ENCODE results near the gene S100A12. TPM values are rescaled to one million over a fixed set of nuclear protein-coding genes. Genes with fewer than 3 reads are reported as not detected.

Gene S100A12
- total RNA-seq, 4 donors from 2014 or later: 2.0 TPM; not detected in 3

GRCh38 chr1:153346077-153346723 is 29.2 kb downstream of the S100A12 start:
- no peak for DNase-seq (ENCODE audit: low spot score in 2 of 2)

GRCh38 chr1:153345187-153346076 is 30.0 kb downstream of the S100A12 start:
- TF ChIP-seq POLR2A (IDR thresholded peaks at IDR 0.05) (no peak), CTCF (IDR thresholded peaks at IDR 0.05) (no peak)
- DNase-seq (ENCODE audit: low spot score in 2 of 2): peak in 1 of 2 donors; percentile 73
- H3K4me3 ChIP-seq (ENCODE audit: low read depth, poor library complexity, severe bottlenecking): no peak overlapping the region
- WGBS, 2 donors: 82 to 89% methylated on average over 14 of the region's 14 CpGs
- intact Hi-C loops (cut with DNase I; ENCODE audit: low total_unique reads): no loop called here

More at GRCh38 chr1:153346077-153346723, 29.2 kb downstream of the S100A12 start:
- TF ChIP-seq CTCF (IDR thresholded peaks at IDR 0.05) (no peak), POLR2A (IDR thresholded peaks at IDR 0.05) (no peak)
- WGBS, 2 donors: 57 to 65% methylated on average over 6 of the region's 6 CpGs
- intact Hi-C loops (cut with DNase I; ENCODE audit: low total_unique reads): no loop called here
- no peak overlapping the region for H3K4me3 ChIP-seq (ENCODE audit: low read depth, poor library complexity, severe bottlenecking)

GRCh38 chr1:153344718-153345025 is 30.7 kb downstream of the S100A12 start:
- intact Hi-C loops (cut with DNase I; ENCODE audit: low total_unique reads): no loop called here
- H3K4me3 ChIP-seq (ENCODE audit: low read depth, poor library complexity, severe bottlenecking): no peak overlapping the region
- 28 to 29% methylated on average over 3 of the region's 3 CpGs for WGBS, 2 donors
- DNase-seq (ENCODE audit: low spot score in 2 of 2): peak in 1 of 2 donors; percentile 69
- no peak for TF ChIP-seq CTCF (IDR thresholded peaks at IDR 0.05)
- TF ChIP-seq POLR2A (IDR thresholded peaks at IDR 0.05): no peak

- H3K4me3 ChIP-seq (ENCODE audit: low read depth, poor library complexity, severe bottlenecking): no peak overlapping the region
- TF ChIP-seq CTCF (IDR thresholded peaks at IDR 0.05) (no peak), POLR2A (IDR thresholded peaks at IDR 0.05) (no peak)
- peak in 1 of 2 donors; percentile 72 for DNase-seq (ENCODE audit: low spot score in 2 of 2)
- intact Hi-C loops (cut with DNase I; ENCODE audit: low total_unique reads): no loop called here
- 45 to 51% methylated on average over 9 of the region's 9 CpGs for WGBS, 2 donors
Observed at GRCh38 chr1:153343811-153344717, 31.4 kb downstream of the S100A12 start.

- TF ChIP-seq CTCF (IDR thresholded peaks at IDR 0.05): no peak
- no peak for DNase-seq (ENCODE audit: low spot score in 2 of 2)
- no peak overlapping the region for H3K4me3 ChIP-seq (ENCODE audit: low read depth, poor library complexity, severe bottlenecking)
- intact Hi-C loops (cut with DNase I; ENCODE audit: low total_unique reads): no loop called here
- WGBS, 2 donors: 36 to 50% methylated on average over 5 of the region's 5 CpGs
Observed at GRCh38 chr1:153343040-153343681, 32.3 kb downstream of the S100A12 start.
